DMS 273 (cell line): Measurements from ENCODE around the gene FAM168A.

ENCODE experiments used
- DNase-seq: peaks from one replicate; lab custom pipeline; 2025; ENCODE audit not compliant: unreplicated experiment; lab: John Stamatoyannopoulos, UW

The FAM168A gene, protein sequence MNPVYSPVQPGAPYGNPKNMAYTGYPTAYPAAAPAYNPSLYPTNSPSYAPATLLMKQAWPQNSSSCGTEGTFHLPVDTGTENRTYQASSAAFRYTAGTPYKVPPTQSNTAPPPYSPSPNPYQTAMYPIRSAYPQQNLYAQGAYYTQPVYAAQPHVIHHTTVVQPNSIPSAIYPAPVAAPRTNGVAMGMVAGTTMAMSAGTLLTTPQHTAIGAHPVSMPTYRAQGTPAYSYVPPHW

DNA sequence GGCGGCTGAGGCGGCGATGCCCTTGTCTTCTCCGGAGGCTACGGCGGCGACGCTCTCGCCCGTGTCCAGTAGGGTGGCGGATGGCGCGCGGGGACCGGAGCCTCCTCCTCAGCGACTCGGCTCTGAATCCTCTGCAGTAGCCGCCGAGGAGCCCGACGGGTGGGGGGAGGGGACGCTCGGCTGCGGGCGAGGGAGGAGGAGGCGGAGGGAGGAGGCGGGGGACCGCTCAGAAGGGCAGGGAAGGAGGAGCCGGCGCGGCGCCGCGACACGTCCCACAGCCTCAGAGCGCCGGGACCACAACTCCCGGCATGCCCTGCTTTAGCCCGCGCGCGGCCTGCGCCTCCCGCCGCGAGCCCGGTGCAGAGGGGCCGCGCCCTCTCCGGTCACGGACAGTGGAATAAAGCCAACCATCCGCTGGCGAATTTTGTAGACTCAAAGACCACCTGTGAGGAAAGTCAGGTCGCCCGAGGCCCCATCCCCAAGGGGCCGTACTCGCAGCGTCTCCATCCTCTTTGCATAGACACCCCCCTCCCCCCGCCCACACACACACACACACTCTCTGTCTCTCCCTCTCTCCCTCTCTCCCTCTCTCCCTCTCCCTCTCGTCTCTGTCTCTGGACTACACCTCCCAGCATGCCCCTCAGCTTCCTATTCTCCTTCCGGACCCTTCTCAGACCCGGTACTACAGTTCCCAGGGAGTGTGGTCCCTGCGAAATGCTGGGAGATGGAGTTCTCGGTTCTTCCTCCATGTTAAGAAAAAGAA lies at the start of gene FAM168A:
Gene FAM168A (minus strand): TSS at position 157 of the 763 bp plus-strand sequence. CDS start 129,638 bp downstream, outside the sequence.
- DNase-seq: peak; percentile 96

DNA sequence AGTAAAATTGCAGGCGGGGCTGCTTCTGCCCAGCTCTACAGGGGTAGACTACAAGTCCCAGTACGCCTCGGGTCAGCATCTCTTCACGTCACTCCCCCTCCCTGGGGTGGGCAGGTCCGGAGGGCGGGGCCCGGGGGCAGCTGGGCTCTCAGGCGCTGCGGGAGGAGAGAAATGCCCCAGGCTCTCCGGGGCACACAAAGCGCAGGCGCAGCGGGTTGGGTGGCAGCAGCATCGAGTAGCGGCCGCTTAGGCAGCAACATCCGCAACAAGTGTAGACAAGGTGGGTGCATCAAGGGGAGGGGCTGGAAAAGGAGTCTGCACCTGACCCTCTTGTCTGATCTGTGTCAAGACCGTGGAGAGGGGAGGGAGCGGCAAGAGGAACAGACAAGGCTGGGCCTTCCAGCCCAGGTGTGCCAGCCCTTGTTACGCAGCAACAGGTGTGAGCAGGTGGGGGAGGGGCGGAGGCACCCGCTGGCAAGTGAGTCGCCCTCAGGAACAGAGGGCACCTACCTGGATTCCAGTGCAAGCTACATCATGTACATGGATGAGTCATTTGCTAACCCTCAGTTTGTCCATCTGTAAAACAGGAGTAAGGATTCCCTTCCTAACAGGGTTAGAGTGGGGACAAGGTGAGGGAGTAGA lies 49.7 kb upstream of the FAM168A start:
- DNase-seq: peak; percentile 94

DNA sequence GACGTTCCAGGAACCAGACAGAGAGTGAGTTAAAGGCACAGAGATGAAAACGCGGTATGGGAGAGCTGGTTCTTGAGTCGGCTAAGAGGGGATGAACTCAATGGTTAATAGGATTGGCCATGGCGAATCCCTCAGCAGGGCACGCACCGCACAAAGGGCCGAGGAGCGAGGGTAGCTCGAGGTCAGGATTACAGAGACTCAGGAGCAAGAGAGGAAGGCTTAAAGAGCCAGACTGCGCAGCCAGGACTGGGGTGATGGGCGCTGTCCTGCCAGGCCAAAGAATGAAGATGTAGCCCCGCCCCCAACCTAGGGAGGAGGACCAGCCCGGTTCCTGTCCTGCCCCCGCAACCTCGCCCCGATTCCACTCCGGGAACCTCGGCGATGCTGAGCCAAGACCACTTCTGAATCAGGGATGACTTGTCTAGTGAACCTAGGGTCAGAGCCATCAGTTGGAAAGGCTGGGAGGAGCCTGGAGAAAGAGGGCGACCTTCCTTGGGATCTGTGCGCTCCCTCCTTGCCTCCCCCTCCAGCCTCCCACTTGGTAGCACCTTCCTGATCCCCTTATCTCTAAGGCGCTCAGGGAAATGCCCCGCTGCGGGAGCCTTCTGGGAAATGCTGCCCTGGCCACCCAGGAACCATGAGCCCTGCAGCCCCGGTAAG lies 48.2 kb upstream of the FAM168A start, which contains the start of gene PLEKHB1:
Gene PLEKHB1 (plus strand): TSS at position 610 of the 660 bp plus-strand sequence. CDS start 28 bp downstream, at position 638.
- no peak for DNase-seq

DNA sequence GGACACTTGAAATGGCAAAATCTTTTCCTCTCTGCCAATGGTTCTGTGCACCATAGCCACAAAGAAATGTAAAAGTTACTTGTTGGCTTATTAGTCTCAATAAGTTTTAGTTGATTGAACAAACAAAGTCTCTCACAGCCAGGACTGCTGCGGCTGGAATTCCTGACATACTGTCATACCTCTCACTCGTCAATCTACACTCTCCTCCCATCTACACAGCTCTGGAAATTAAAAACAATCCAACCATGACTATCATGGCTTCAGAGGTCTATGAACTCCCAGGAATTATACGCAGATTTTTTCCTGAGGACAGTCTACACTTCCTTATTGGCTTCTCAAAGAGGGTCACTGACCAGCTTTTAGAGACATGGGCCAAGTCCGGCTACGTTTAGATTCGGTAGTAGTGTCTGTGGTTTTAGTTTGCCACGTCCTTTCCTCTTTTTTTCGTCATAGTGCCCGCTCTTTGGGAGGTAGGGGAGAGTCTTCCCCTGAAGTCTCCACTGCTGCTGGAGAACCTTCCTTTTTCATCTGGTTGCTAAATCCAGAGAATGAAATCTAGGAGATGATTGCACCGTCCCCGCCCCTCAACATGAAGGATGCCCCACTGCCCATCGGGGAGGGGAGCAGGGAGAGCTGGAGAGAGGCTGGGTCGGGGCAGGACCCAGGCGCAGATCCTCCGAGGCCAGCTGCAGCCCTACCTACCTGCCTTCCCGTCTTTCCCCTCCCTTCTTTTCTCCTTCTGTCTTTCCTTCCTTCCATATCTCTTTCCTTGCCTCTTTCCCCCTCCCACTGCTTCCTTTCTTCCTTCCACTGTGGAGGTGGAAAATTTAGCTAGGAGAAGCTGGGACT lies 47.4 kb upstream of the FAM168A start:
- no peak for DNase-seq

DNA sequence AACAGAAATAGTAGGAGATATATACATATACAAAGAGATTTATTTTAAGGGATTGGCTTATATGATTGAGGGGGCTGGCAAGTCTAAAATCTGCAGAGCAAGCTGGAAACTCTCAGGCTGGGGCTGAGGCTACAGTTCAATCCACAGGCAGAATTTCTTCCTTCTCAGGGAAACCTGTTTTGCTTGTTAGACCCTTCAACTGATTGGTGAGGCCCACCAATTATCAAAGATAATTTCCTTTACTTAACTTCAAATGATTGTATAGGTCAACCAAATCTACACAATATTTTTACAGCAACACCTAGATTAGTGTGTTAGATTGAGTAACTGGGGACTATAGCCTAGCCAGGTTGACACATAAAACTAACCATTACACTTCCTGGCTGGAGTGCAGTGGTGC lies 43.8 kb upstream of the FAM168A start:
- DNase-seq: no peak

DNA sequence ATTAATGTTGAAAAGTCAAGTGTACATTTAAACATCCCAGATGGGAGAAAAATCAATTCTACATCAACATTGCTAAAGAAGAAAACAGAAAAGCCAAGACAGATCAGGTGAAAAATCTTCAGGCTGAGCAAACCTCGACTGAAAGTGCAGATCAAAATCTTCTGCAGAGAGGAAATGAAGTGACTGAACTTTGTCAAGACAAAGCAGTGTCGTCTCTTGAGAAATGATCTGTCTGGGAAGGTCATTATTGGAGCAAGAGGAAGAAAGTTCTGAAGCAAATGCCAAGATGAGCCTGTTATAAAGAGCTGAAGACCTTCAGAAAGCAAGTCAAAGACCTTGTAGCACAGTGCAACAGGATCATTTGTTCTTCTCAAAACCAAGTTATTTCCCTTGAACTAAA lies 42.7 kb upstream of the FAM168A start:
- DNase-seq: no peak

DNA sequence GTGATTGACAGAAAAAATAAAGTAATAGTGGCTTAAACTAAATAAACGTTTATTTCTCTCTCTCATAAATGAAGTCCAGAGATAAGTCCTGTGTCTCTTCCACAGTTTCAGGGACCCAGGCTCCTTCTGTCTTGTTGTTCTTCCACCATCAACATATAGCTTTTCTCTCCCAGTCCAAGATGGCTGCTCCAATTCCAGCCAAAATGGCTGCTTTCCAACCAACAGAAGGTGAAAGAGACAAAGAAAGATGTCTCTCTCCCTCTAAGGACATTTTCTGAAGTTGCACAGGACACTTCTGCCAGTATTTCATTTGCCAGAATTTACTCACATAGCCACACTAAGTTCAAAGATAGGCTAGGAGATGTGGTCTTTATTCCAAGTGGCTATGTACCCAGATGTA lies 39.1 kb upstream of the FAM168A start:
- DNase-seq: peak; percentile 59

DNA sequence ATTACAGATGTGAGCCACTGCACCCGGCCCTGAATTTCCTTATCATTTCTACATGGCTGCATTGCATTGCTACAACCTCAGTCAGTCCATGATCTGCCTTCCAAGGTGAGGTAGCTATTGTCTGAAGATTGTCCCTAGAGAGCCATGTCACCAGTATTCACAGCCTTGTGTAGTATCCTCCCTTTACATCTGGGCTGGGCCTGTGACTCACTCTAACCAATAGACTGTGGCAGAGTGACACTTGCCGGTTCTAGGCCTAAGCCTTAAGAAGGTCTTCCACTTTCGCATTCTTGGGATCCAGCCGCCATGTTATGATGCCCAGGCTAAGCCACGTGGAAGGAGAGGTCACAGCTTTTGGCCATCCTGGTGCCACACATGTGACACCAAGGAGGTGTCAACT lies 38.3 kb upstream of the FAM168A start:
- no peak for DNase-seq

DNA sequence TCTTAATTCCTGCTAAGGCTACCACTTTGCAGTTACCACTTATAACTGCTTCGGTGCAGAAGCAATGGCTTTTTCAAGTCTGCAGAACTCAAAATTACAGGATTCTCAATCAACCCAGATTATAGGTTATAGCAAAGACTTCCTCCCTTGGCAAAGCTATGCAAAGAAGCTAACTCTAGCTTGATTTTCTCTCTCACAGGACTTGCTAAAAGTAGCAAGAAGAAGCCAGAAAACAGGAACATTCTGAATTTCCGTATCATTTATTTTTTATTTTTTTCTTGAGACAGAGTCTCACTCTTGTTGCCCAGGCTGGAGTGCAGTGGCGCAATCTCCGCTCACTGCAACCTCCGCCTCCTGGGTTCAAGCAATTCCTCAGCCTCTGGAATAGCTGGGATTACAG lies 37.8 kb upstream of the FAM168A start:
- DNase-seq: no peak

DNA sequence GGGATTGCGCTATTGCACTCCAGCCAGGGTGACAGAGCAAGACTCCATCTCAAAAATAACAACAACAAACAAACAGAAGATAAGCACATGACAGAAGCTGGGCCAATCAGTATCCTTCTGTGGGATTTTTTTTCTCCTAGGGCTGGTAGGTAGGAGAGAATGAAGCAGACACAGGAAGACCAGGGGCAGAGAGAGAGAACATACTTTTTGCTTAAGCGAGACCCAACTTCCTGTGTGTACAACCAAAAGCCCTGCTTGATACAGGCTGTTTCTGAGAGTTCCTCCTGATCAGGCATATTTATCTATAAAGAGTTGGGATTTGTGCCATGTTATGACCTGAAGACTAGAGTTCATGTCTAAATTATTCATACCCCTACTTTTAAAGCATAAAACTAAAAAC lies 36.1 kb upstream of the FAM168A start:
- DNase-seq: no peak

DNA sequence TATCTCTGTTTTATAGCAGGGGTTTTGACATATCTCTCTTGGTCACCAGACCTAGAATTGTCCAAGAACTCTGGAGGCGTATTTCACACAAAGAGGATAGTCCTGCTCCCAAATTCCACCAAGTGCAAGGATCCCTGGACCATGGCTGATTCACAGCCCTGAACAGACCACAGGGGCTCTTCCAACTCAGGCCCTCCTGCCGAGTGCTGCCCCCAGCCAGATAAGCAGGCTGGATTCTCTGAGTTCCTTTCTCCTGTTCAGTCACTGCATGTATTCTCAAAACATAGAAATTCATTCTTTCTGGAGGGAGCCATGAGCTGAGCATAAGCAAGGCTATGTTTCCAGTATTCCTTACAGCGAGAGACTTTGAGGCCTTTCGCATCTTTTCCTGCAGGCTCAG lies 35.1 kb upstream of the FAM168A start:
- DNase-seq: no peak

DNA sequence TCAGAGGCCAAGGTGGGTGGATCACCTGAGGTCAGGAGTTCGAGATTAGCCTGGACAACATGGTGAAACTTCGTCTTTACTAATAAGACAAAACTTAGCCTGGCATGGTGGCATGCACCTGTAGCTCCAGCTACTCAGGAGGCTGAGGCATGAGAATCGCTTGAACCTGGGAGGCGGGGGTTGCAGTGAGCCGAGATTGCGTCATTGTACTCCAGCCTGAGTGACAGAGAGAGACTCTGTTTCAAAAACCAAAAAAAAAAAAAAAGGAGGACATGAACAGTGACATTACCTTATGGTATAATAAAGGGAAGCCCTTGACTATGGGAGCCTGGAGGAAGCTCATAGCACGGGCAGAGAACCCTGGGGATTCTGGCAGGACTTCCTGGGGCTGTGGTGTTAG lies 32.0 kb upstream of the FAM168A start:
- no peak for DNase-seq

DNA sequence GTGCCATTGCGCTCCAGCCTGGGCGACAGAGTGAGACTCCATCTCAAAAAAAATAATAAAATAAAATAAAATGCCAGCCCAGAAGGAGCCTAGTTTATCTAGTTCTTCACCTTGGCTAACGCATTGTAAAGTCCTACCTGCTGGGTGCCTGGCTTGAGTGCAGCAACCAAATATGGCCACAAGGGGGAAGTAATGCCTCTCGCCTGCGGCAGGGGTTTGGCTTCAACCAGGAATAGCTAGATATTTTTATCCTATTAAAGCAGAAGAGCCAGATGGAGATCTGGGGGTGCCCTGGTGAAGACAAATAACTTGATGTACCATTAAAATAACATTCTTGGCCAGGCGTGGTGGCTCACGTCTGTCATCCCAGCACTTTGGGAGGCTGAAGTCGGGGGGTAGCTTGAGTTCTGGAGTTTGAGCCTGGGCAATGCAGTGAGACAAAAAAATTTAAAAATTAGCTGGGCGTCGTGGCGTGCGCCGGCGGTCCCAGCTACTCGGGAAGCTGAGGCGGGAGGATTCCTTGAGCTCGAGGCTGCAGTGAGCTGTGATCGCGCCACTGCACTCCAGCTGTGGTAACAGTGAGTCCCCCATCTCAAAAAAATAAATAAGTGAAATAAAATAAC lies 27.9 kb upstream of the FAM168A start:
- peak; percentile 85 for DNase-seq

DNA sequence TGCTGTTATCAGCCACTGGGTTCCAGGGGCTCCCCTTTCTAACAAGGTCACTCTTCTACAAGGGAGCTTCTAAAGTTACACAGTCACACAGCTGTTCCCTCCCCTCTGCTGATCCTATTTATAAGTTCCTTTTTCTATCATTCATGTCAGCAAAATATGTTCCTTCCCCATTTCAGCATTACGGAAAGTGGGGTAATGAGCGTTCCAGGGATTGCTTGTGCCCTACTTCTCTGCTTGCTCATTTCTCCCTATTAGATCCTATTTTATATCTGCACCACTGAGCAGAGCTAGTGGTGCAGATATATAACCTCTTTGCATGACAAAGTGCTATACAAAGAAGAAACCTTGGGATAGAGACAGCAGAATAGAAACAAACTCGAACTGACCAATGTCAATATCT lies 25.8 kb upstream of the FAM168A start:
- no peak for DNase-seq

DNA sequence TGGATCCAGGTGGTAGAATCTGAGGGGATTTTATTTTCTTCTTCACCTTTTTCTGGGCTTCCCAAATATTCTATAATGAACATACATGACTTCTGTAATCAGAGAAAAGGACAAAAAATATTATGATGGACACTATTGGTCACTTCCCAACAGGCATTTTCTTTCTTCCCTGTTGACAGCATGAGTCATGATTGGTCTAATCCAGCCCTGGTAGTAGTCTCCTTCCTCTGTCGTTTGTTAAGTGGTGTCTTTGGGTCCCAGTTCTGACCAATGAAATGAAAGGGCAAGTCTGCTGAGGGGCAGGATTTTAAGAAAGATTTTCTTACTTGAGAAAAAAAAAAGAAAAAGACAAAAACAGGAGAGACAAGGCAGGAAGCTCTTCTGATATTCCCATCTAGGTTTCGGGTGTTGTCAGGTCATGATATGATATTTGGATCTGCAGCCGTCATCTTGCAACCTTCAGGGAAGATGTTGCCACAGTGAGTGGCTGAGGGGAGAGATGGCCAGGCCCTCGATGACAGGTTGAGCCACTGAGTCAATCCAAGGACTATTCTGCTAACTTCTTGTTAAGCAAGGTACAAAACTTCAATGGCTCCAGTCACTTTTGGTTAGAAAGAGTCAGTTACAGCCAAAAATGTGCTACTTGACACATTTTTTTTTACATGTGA lies 25.1 kb upstream of the FAM168A start:
- no peak for DNase-seq

DNA sequence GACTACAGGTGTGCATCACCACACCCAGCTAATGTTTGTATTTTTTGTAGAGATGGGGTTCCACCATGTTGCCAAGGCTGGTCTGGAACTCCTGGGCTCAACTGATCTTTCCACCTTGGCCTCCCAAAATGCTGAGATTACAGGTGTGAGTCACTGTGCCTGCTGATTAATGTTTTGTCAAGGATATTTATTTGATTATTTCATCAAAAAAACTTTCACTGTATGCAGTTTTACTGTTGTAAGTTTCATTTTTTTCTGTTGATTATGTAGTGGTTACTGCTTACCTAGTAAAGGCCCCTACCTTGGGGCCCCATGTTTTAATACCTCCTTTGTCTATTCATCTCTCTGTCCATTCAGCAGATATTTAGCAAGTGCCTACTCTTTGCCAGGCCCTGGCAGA lies 16.7 kb upstream of the FAM168A start:
- DNase-seq: no peak

DNA sequence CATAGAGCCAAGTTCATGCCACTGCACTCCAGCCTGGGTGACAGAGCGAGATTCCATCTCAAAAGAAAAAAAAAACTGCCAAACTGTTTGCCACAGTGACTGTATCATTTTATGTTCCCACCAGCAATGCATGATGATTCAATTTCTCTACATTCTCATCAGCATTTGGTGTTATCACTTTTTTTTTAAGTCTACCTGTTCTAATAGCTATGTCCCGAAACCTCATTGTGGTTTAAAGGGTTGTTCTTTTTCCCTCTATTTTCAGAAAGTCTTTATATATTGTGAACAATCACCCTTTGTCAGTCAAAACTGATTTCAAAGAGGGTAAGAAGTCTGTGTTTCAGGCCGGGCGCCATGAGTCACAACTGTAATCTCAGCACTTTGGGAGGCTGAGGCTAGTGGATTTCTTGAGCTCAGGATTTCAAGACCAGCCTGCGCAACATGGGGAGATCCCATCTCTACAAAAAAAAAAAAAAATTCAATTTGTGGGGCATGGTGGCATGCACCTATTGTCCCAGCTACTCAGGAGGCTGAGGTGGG lies 14.8 kb upstream of the FAM168A start:
- no peak for DNase-seq

DNA sequence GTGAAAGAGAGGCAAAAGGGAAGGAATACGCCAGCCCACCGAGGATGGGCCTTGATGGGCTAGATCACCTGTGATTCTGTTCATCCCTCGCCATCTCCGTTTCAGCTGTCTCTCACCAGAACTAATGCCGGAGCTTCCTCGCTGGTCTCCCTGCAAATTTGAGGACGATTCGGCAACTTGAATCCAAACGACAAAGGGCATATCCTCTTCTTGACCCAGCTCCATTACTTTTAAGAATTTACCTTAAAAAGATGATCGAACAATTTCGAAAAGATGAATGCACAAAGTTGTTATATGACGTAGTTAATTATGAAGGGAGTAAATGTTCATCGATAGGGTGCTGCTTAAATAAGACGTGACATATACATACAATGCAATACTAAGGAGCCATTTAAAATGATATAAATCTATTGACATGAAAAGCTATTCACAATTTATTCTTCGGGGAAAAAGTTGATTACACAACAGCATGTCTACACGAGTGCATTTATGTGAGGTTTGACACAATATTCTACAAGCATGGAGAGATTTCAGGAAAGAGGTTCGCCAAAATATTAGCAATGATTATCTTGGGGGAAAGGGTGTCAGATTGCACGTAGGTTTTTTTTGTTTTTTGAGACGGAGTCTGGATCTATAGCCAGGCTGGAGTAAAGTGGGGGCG lies 937 bp upstream of the FAM168A start:
- DNase-seq: no peak
